HUES64 (cell line): ENCODE measurements around the gene ZNF519.
"Not testable (repeated sequence)": the region's sequence is repeated elsewhere in the genome, so short reads cannot be mapped to it uniquely, and the experiment has no call there.

Source experiments
- H3K27ac ChIP-seq: 2 replicates; pipeline ENCODE4 v1.7.0; 2013; ENCODE audit warnings: low read depth, low read length, inconsistent platforms
- H3K27me3 ChIP-seq: 2 replicates; pipeline ENCODE4 v1.6.1; 2013; ENCODE audit warnings: mild to moderate bottlenecking, low read length; ENCODE audit not compliant: insufficient read depth
- H3K36me3 ChIP-seq: 2 replicates; pipeline ENCODE4 v1.6.1; 2013; ENCODE audit warnings: mild to moderate bottlenecking, low read length; ENCODE audit not compliant: insufficient read depth
- H3K4me1 ChIP-seq: 2 replicates; pipeline ENCODE4 v1.6.1; 2013; ENCODE audit warnings: mild to moderate bottlenecking, low read length, moderate library complexity; ENCODE audit not compliant: insufficient read depth
- H3K4me3 ChIP-seq: 2 replicates; pipeline ENCODE4 v1.5.1; 2013; ENCODE audit warnings: mild to moderate bottlenecking, low read length, moderate library complexity
- H3K9ac ChIP-seq: 2 replicates; pipeline ENCODE4 v1.6.1; 2013; ENCODE audit warnings: mild to moderate bottlenecking, low read depth, low read length
- H3K9me3 ChIP-seq: 2 replicates; pipeline ENCODE4 v1.6.1; 2013; ENCODE audit warnings: low read depth, low read length; ENCODE audit not compliant: insufficient read depth
- WGBS: fragments of 150-250, 120-280 bp; methylation state at CpG from one replicate; pipeline ENCODE4 v1.1.7; 2013; ENCODE audit warnings: missing lambda C conversion rate; 5-methylcytosine and 5-hydroxymethylcytosine counted together

Gene ZNF519

GRCh38 chr18:14171301-14172141 is 39.3 kb upstream of the ZNF519 start:
- 71% methylated on average over 5 of the region's 5 CpGs for WGBS
- H3K4me3 ChIP-seq, H3K27me3 ChIP-seq, H3K27ac ChIP-seq, H3K9ac ChIP-seq, H3K4me1 ChIP-seq, H3K36me3 ChIP-seq: not testable (repeated sequence)
- H3K9me3 ChIP-seq, result peaks cover 19% of the 10 kb centered on the region

- not testable (repeated sequence) for H3K27ac ChIP-seq, H3K27me3 ChIP-seq, H3K4me1 ChIP-seq, H3K36me3 ChIP-seq, H3K9ac ChIP-seq, H3K4me3 ChIP-seq
- 79% methylated on average over 5 of the region's 6 CpGs for WGBS
- H3K9me3 ChIP-seq, result peaks cover 14% of the 10 kb centered on the region
These were observed 38.3 kb upstream of the ZNF519 start for GRCh38 chr18:14170367-14171036.

GRCh38 chr18:14162915-14163314 is 30.7 kb upstream of the ZNF519 start:
- not testable (repeated sequence) for H3K9ac ChIP-seq, H3K4me3 ChIP-seq, H3K36me3 ChIP-seq, H3K4me1 ChIP-seq, H3K27me3 ChIP-seq, H3K27ac ChIP-seq
- WGBS, result 72% methylated on average over 8 of the region's 8 CpGs
- H3K9me3 ChIP-seq, result peaks cover 11% of the 10 kb centered on the region

- H3K27me3 ChIP-seq, H3K9ac ChIP-seq, H3K36me3 ChIP-seq, H3K9me3 ChIP-seq, H3K27ac ChIP-seq, H3K4me1 ChIP-seq, H3K4me3 ChIP-seq: not testable (repeated sequence)
- 69% methylated on average over 7 of the region's 8 CpGs for WGBS
These were observed 19.4 kb upstream of the ZNF519 start for GRCh38 chr18:14151564-14152113.

GRCh38 chr18:14150766-14151165 is 18.5 kb upstream of the ZNF519 start:
- 89% methylated on average over 11 of the region's 11 CpGs for WGBS
- not testable (repeated sequence) for H3K27me3 ChIP-seq, H3K36me3 ChIP-seq, H3K4me3 ChIP-seq, H3K27ac ChIP-seq, H3K9ac ChIP-seq, H3K4me1 ChIP-seq, H3K9me3 ChIP-seq

GRCh38 chr18:14149916-14150420 is 17.7 kb upstream of the ZNF519 start:
- H3K4me1 ChIP-seq, H3K27ac ChIP-seq, H3K27me3 ChIP-seq, H3K4me3 ChIP-seq, H3K36me3 ChIP-seq, H3K9ac ChIP-seq: not testable (repeated sequence)
- 94% methylated on average over 19 of the region's 20 CpGs for WGBS
- peaks cover 14% of the 10 kb centered on the region; the same call in 1 of the 2 replicates for H3K9me3 ChIP-seq

GRCh38 chr18:14149121-14149850 is 17.1 kb upstream of the ZNF519 start:
- not testable (repeated sequence) for H3K4me1 ChIP-seq, H3K27me3 ChIP-seq, H3K9ac ChIP-seq, H3K4me3 ChIP-seq, H3K36me3 ChIP-seq, H3K27ac ChIP-seq
- H3K9me3 ChIP-seq, result peaks cover 15% of the 10 kb centered on the region; the same call in 1 of the 2 replicates
- WGBS, result 78% methylated on average over 9 of the region's 9 CpGs

GRCh38 chr18:14147935-14148865 is 16.0 kb upstream of the ZNF519 start:
- not testable (repeated sequence) for H3K4me3 ChIP-seq, H3K27me3 ChIP-seq
- 82% methylated on average over 24 of the region's 24 CpGs for WGBS

GRCh38 chr18:14146771-14147170 is 14.5 kb upstream of the ZNF519 start:
- H3K9ac ChIP-seq, H3K27me3 ChIP-seq, H3K27ac ChIP-seq, H3K4me3 ChIP-seq, H3K4me1 ChIP-seq, H3K36me3 ChIP-seq: not testable (repeated sequence)
- WGBS, result 94% methylated on average over 23 of the region's 23 CpGs
- H3K9me3 ChIP-seq, result peaks cover 18% of the 10 kb centered on the region; the same call in 1 of the 2 replicates

More at GRCh38 chr18:14147935-14148865, 16.0 kb upstream of the ZNF519 start:
- not testable (repeated sequence) for H3K27ac ChIP-seq, H3K9ac ChIP-seq, H3K4me1 ChIP-seq, H3K36me3 ChIP-seq
- H3K9me3 ChIP-seq, result peaks cover 18% of the 10 kb centered on the region; the same call in 1 of the 2 replicates

GRCh38 chr18:14145581-14146338 is 13.5 kb upstream of the ZNF519 start:
- not testable (repeated sequence) for H3K4me3 ChIP-seq, H3K36me3 ChIP-seq, H3K4me1 ChIP-seq, H3K27ac ChIP-seq, H3K27me3 ChIP-seq, H3K9ac ChIP-seq
- WGBS, result 88% methylated on average over 19 of the region's 19 CpGs
- H3K9me3 ChIP-seq, result peaks cover 15% of the 10 kb centered on the region; the same call in 1 of the 2 replicates
